Measurements from ENCODE around the gene PAQR5.
"Not testable (repeated sequence)": the region's sequence is repeated elsewhere in the genome, so short reads cannot be mapped to it uniquely, and the experiment has no call there.

PAQR5 gene

DNA sequence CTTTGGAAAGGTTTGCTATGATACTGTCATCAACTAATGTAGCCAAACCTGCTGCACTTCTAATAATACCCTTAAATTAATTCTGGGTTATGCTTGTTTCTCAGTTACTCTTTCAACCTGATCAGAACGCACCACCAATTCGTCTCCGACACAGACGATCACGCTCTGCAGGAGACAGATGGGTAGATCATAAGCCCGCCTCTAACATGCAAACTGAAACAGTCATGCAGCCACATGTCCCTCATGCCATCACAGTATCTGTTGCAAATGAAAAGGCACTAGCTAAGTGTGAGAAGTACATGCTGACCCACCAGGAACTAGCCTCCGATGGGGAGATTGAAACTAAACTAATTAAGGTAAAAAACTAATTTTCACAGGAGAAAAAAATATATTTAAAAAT lies 146.0 kb downstream of the PAQR5 start:
- H3K4me1 ChIP-seq (ENCODE audit: control insufficient read depth, insufficient read depth, low read length), result no peaks in the 10 kb centered on the region
- no peaks in the 10 kb centered on the region for H3K27me3 ChIP-seq (ENCODE audit: control insufficient read depth, insufficient read depth, low read length)
- no peak overlapping the region for H3K4me2 ChIP-seq (ENCODE audit: low read length)
- H3K9ac ChIP-seq (ENCODE audit: low read depth, low read length), result no peak overlapping the region
- peaks cover 61% of the 10 kb centered on the region for H3K36me3 ChIP-seq (ENCODE audit: insufficient read depth, low read length)
- no peaks in the 10 kb centered on the region for H3K9me3 ChIP-seq (replicated peaks; ENCODE audit: low read length)
- no peak overlapping the region for H3K4me3 ChIP-seq (ENCODE audit: low read length)

DNA sequence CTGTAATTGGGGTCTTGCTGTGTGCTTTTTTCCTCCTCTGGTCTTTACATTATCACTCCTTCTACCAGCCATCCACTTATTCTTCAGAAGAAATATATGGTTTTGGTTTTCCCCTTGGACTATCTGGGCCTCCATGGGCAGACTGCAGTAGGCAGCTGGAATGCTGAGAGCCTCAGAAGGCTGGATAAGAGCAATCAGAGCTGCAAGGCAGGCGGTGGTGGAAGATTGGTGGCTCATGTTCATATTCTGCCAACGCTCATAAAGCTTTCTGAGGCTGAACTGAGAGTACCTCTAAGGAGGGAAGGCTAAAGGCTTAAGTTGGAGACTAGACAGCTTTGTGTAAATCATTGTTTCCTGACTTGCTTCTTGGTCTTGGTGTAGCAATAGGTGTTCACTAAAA lies 148.2 kb downstream of the PAQR5 start:
- H3K4me1 ChIP-seq (ENCODE audit: control insufficient read depth, insufficient read depth, low read length), result peaks cover 3% of the 10 kb centered on the region
- no peaks in the 10 kb centered on the region for H3K27me3 ChIP-seq (ENCODE audit: control insufficient read depth, insufficient read depth, low read length)
- no peak overlapping the region for H3K4me2 ChIP-seq (ENCODE audit: low read length)
- H3K9ac ChIP-seq (ENCODE audit: low read depth, low read length), result no peak overlapping the region
- no peak overlapping the region for H3K4me3 ChIP-seq (ENCODE audit: low read length)
- H3K9me3 ChIP-seq (replicated peaks; ENCODE audit: low read length), result no peaks in the 10 kb centered on the region
- peaks cover 45% of the 10 kb centered on the region for H3K36me3 ChIP-seq (ENCODE audit: insufficient read depth, low read length)

DNA sequence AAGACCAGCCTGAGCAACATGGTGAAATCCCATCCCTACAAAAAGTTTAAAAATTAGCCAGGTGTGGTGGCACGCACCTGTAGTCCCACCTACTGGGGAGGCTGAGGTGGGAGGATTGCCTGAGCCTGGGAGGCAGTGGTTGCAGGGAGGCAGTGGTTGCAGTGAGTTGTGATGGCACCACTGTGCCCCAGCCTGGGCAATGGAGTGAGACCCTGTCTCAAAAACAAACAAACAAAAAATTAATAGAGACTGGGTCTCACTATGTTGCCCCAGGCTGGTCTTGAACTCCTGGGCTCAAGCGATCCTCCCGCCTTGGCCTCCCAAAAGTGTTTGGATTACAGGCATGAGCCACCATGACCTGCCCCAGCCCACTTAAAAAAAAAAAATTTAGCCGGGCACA lies 151.5 kb downstream of the PAQR5 start:
- not testable (repeated sequence) for H3K9ac ChIP-seq (ENCODE audit: low read depth, low read length); H3K4me2 ChIP-seq (ENCODE audit: low read length); H3K4me3 ChIP-seq (ENCODE audit: low read length); H3K27me3 ChIP-seq (ENCODE audit: control insufficient read depth, insufficient read depth, low read length); H3K9me3 ChIP-seq (replicated peaks; ENCODE audit: low read length)
- H3K4me1 ChIP-seq (ENCODE audit: control insufficient read depth, insufficient read depth, low read length), result peaks cover 20% of the 10 kb centered on the region
- H3K36me3 ChIP-seq (ENCODE audit: insufficient read depth, low read length), result peaks cover 46% of the 10 kb centered on the region

DNA sequence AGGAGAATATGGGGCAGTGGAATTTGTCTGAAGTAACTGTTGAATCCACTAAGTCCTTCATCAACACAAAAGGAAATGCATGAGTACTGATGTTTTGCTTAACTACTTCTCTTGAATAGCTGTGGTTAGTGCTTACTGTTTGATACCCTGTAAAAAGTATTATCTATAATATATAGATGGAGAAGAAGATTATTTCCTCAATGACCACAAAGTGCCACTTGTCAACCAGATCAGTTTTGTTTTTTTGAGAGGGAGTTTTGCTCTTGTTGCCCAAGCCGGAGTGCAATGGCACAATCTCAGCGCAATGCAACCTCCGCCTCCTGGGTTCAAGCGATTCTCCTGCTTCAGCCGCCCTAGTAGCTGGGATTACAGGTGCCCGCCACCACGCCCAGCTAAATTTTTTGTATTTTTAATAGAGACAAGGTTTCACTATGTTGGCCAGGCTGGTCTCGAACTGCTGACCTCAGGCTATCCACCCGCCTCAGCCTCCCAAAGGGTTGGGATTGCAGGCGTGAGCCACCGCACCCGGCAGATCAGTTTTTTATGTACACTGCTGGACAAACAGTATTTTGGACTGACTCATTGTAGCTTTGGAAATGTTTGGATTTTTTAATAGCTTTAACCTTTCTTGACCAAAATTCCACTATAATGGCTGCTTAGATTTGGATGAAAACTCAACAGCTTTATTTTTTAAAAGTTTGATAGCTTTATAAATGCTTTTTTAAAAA lies 152.4 kb downstream of the PAQR5 start:
- Histone ChIP-seq H3K4me2 (ENCODE audit: low read length) (no peak overlapping the region), H3K27me3 (ENCODE audit: control insufficient read depth, insufficient read depth, low read length) (no peaks in the 10 kb centered on the region), H3K4me3 (ENCODE audit: low read length) (no peak overlapping the region), H3K36me3 (ENCODE audit: insufficient read depth, low read length) (peaks cover 46% of the 10 kb centered on the region), H3K9ac (ENCODE audit: low read depth, low read length) (no peak overlapping the region), H3K9me3 (replicated peaks; ENCODE audit: low read length) (no peaks in the 10 kb centered on the region), H3K4me1 (ENCODE audit: control insufficient read depth, insufficient read depth, low read length) (peaks cover 25% of the 10 kb centered on the region)

DNA sequence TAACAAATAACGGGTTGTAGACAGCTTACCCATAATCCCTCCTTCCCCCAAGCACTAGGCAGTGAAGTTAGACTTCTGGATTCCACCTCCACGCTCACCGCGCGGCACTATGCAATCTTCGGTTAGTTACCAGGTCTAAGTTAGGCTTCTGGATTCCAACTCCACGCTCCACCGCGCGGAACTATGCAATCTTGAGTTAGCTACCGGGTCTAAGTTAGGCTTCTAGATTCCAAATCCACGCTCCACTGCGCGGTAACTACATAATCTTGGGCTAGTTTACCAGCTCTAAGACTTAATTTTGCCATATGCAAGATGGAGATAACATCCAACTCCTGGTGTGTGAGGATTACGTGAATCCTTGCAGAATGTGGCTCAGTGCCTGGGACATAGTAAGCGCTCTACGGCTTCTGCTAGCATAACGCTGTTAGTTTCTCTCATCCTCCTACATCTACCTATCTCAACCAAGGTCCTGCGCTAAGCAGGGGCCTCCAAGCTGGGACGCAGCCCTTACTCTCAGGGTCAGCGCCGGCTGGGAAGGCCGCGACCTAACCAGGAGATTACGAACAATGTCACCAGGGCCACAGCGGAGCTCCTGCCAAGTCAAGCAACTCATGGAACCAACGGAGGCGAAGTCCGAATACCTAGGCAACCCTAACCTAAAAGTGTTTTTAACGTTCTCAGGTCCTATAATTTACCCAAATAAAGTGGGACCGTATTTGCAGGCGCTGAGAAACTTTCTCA lies 153.4 kb downstream of the PAQR5 start:
- Histone ChIP-seq H3K4me2 (ENCODE audit: low read length) (peak overlapping the region; percentile 88), H3K27me3 (ENCODE audit: control insufficient read depth, insufficient read depth, low read length) (no peaks in the 10 kb centered on the region), H3K9me3 (replicated peaks; ENCODE audit: low read length) (no peaks in the 10 kb centered on the region), H3K36me3 (ENCODE audit: insufficient read depth, low read length) (peaks cover 46% of the 10 kb centered on the region), H3K9ac (ENCODE audit: low read depth, low read length) (peak overlapping the region; percentile 97), H3K4me1 (ENCODE audit: control insufficient read depth, insufficient read depth, low read length) (peaks cover 25% of the 10 kb centered on the region), H3K4me3 (ENCODE audit: low read length) (peak overlapping the region; percentile 89)

DNA sequence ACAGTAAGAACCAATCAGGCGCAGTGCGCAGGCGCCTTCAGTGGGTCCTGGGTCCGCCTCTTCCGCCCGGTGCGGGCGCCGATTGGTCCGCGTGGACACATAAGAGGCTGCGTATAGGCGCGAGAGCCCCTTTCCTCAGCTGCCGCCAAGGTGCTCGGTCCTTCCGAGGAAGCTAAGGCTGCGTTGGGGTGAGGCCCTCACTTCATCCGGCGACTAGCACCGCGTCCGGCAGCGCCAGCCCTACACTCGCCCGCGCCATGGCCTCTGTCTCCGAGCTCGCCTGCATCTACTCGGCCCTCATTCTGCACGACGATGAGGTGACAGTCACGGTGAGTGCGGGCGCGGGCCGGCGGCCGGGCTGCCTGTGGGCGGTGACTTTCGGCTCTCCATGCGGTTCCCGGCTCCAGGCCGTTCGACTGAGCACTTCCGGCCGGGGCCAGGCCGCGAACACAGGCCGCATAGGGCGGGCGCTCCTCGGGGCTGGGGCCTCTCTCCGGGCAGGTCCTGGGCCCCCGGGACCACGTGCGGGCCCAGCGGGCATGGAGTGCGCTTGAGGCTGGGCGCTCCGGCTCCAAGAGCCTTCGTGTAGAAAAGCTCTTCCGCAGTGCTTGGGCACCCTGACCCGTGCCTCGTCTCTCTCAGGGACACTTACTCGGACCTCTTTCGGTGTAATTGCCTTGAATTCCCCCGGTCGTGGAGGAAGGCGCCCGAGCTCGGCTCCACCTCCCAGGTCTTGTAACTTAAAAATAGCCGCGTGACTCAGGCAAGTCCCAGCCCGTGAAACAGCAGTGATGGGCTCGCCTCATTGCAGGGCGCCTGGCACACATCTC lies 154.2 kb downstream of the PAQR5 start, which contains the start of gene RPLP1:
RPLP1 (plus strand) TSS at position 127 of the 830 bp plus-strand sequence; CDS start at position 258, 131 bp downstream.
- Histone ChIP-seq H3K27me3 (ENCODE audit: control insufficient read depth, insufficient read depth, low read length) (no peaks in the 10 kb centered on the region), H3K9ac (ENCODE audit: low read depth, low read length) (peak within 1 kb of the TSS; percentile 97), H3K4me1 (ENCODE audit: control insufficient read depth, insufficient read depth, low read length) (peaks cover 25% of the 10 kb centered on the region), H3K4me3 (ENCODE audit: low read length) (peak within 1 kb of the TSS; percentile 89), H3K9me3 (replicated peaks; ENCODE audit: low read length) (no peaks in the 10 kb centered on the region), H3K36me3 (ENCODE audit: insufficient read depth, low read length) (peaks cover 43% of the 10 kb centered on the region), H3K4me2 (ENCODE audit: low read length) (peak within 1 kb of the TSS; percentile 91)

DNA sequence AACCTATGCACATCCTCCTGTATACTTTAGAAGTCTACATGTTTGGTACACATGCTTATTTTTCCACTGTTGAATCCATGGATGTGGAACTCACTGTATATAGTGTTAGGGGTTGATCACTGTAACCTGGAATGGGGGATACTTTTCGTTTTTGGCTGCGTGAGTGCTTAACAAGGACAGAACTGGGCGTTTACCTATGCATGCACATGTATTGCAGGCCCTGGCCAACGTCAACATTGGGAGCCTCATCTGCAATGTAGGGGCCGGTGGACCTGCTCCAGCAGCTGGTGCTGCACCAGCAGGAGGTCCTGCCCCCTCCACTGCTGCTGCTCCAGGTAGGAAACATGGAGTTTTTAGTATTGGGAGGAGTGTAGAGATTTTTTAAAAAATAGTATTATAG lies 156.2 kb downstream of the PAQR5 start:
- Histone ChIP-seq H3K27me3 (ENCODE audit: control insufficient read depth, insufficient read depth, low read length) (no peaks in the 10 kb centered on the region), H3K4me3 (ENCODE audit: low read length) (peak overlapping the region; percentile 89), H3K9me3 (replicated peaks; ENCODE audit: low read length) (no peaks in the 10 kb centered on the region), H3K9ac (ENCODE audit: low read depth, low read length) (no peak overlapping the region), H3K4me1 (ENCODE audit: control insufficient read depth, insufficient read depth, low read length) (peaks cover 25% of the 10 kb centered on the region), H3K36me3 (ENCODE audit: insufficient read depth, low read length) (peaks cover 43% of the 10 kb centered on the region), H3K4me2 (ENCODE audit: low read length) (peak overlapping the region; percentile 91)

DNA sequence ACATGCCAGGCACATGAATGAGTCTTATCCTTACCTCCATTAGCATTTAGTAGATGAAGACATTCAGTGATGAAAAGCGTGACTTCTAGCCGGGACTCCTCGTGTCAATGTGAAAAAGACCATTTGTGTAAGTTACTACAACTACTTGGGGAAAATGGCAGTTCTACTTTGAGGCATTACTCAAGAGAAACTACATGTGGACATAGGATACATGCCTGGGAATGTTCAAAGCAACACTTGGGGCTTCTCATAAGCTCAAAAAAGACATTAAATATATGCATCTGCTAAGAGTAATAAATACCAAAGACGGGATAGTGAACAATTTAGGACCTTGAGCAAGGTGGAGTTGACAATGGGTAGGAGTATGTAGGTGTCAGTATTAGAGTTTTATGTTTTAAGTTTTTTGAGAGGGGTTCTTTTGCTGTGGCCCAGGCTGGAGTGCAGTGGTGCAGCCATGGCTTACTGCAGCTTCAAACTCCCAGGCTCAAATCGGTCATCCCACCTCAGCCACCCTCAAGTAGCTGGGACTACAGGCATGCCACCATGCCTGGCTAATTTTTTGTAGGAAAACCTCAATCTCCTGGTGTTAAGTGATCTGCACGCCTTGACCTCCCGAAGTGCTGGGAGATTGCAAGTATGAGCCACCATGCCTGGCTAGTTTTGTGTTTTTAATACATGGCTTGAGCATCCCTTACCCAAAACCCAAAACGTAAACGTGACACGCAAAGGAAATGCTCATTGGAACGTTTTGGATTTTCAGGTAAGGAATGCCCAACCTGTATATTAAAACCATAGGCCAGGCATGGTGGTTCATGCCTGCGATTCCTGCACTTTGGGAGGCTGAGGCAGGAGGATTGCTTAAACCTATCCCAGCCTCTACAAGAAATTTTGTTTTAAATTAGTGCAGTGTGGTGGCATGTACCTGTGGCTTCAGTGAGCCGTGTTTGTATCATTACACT lies 157.8 kb downstream of the PAQR5 start:
- H3K36me3 ChIP-seq (ENCODE audit: insufficient read depth, low read length), result peaks cover 43% of the 10 kb centered on the region

More for the DNA sequence above, 157.8 kb downstream of the PAQR5 start:
- Histone ChIP-seq H3K4me2 (ENCODE audit: low read length) (no peak overlapping the region), H3K9me3 (replicated peaks; ENCODE audit: low read length) (no peaks in the 10 kb centered on the region), H3K27me3 (ENCODE audit: control insufficient read depth, insufficient read depth, low read length) (no peaks in the 10 kb centered on the region), H3K4me3 (ENCODE audit: low read length) (no peak overlapping the region), H3K4me1 (ENCODE audit: control insufficient read depth, insufficient read depth, low read length) (peaks cover 25% of the 10 kb centered on the region), H3K9ac (ENCODE audit: low read depth, low read length) (no peak overlapping the region)
